Psoas muscle (tissue), 8 donors: ENCODE results near the gene ZNF521. TPM values are rescaled to one million over a fixed set of nuclear protein-coding genes. Genes with fewer than 3 reads are reported as not detected.
A peak's percentile ranks its signal among the peaks of the same experiment; 100 is the strongest.

Experiments used
- ATAC-seq, 4 donors: fragments of 200-7000 bp; cut with Tn5 transposase; one replicate each; pipeline ENCODE4 v1.9.1; 2020; ENCODE audit warnings: moderate library complexity in 3 of 4, mild to moderate bottlenecking in 2 of 4
- DNase-seq, 2 donors: peaks; one replicate each; pipeline ENCODE4 v3.0.0-alpha.2; 2020
- H3K27ac ChIP-seq: fragments of 200-600 bp; one replicate; pipeline ENCODE4 v1.8.0; 2022
- H3K27me3 ChIP-seq, 3 donors: fragments of 200-600 bp in 1 of 3; one replicate each; pipeline versions ENCODE4 v1.6.1 to v1.8.0; 2013 to 2022; ENCODE audit warnings: low read length in 2 of 3, mild to moderate bottlenecking in 2 of 3, moderate library complexity in 1 of 3; ENCODE audit not compliant: insufficient read depth in 3 of 3
- H3K36me3 ChIP-seq, 2 donors: fragments of 200-600 bp in 1 of 2; one replicate each; pipeline versions ENCODE4 v1.6.1 to v1.8.0; 2013 to 2022; ENCODE audit warnings: low read depth in 1 of 2, mild to moderate bottlenecking in 1 of 2, moderate library complexity in 1 of 2; ENCODE audit not compliant: insufficient read depth in 1 of 2
- H3K4me1 ChIP-seq: fragments of 200-600 bp; one replicate; pipeline ENCODE4 v1.8.0; 2022
- H3K4me3 ChIP-seq: fragments of 200-600 bp; one replicate; pipeline ENCODE4 v1.8.0; 2022; ENCODE audit warnings: mild to moderate bottlenecking
- H3K9me3 ChIP-seq: fragments of 200-600 bp; one replicate; pipeline ENCODE4 v1.8.0; 2022
- WGBS, 3 donors: extraction: QIAGEN DNeasy Blood & Tissue Kit; methylation state at CpG; one replicate each; pipeline versions ENCODE4 v1.1.6 to v1.1.7; 2013; 5-methylcytosine and 5-hydroxymethylcytosine counted together
- intact Hi-C, 2 donors: fragments of 100-400 bp; cut with DNase I; formaldehyde crosslinking; loops; one replicate each; pipeline versions ENCODE4 v1.11.0 to v1.14.2; 2022
- polyA plus RNA-seq, 3 donors: library from polyadenylated mRNA; stranded (reverse); fragments of 200-250 nt; gene quantifications; one replicate each; pipeline ENCODE4 v1.2.3, GENCODE V29; 2013
- total RNA-seq, 4 donors: library from RNA; stranded (reverse); fragmentation: NEBNext Ultra II Directional in 2 of 4; extraction: Animal tissue kit (Norgen Biotek cat#: 25700) in 2 of 4; gene quantifications; one replicate each; pipeline versions ENCODE4 v1.2.1 to v1.2.4, GENCODE V29; 2021 to 2023
- TF ChIP-seq, protein P1 (sequence below): fragments of 200-600 bp; IDR thresholded peaks from one replicate; pipeline ENCODE4 v1.8.0; 2022; ENCODE audit warnings: antibody characterized with exemption
- donor health status: healthy with polysubstance abuse.
- donor health status: DM: no; HTN: no; CAD: no; lungs with moderate emphysema.
- donor health status: Bipolar disorder and iron deficiency.
- donor health status: healthy.
- donor health status: DM: yes; HTN: yes; CAD: no.
- donor health status: DM: no; HTN: no; CAD: no.
- donor health status: DM: no; HTN: no; CAD: no.
- donor health status: DM: yes; HTN: yes; CAD: no.

The ZNF521 gene
- total and polyA plus RNA-seq, 7 donors, result 1.8 to 13.2 (median 4.2) TPM

GRCh38 chr18:25174324-25174723 lies 177.6 kb downstream of the ZNF521 start:
- H3K9me3 ChIP-seq, result no peaks in the 10 kb centered on the region

GRCh38 chr18:25171334-25171733 lies 180.6 kb downstream of the ZNF521 start:
- TF ChIP-seq, protein P1, sequence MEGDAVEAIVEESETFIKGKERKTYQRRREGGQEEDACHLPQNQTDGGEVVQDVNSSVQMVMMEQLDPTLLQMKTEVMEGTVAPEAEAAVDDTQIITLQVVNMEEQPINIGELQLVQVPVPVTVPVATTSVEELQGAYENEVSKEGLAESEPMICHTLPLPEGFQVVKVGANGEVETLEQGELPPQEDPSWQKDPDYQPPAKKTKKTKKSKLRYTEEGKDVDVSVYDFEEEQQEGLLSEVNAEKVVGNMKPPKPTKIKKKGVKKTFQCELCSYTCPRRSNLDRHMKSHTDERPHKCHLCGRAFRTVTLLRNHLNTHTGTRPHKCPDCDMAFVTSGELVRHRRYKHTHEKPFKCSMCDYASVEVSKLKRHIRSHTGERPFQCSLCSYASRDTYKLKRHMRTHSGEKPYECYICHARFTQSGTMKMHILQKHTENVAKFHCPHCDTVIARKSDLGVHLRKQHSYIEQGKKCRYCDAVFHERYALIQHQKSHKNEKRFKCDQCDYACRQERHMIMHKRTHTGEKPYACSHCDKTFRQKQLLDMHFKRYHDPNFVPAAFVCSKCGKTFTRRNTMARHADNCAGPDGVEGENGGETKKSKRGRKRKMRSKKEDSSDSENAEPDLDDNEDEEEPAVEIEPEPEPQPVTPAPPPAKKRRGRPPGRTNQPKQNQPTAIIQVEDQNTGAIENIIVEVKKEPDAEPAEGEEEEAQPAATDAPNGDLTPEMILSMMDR, result no peak
- intact Hi-C loops, result no loop called here
- WGBS, 3 donors, result 28 to 40% (median 30%) methylated on average over 3 of the region's 3 CpGs

More at GRCh38 chr18:25174324-25174723, 177.6 kb downstream of the ZNF521 start:
- Histone ChIP-seq H3K27me3 (no peaks in the 10 kb centered on the region), H3K36me3 (no peaks in the 10 kb centered on the region), H3K4me1 (peaks cover 13% of the 10 kb centered on the region), H3K4me3 (no peak overlapping the region), H3K27ac (no peak overlapping the region)
- intact Hi-C loops, result no loop called here
- DNase-seq (no peak), ATAC-seq (no peak)
- 83 to 90% (median 86%) methylated on average over 7 of the region's 7 CpGs for WGBS, 3 donors
- TF ChIP-seq, protein P1, result no peak

GRCh38 chr18:25170402-25170801 lies 181.6 kb downstream of the ZNF521 start:
- ATAC-seq (peak in 2 of 4 donors; percentile 57 to 58), DNase-seq (no peak)
- Histone ChIP-seq H3K27me3 (no peaks in the 10 kb centered on the region), H3K27ac (no peak overlapping the region), H3K4me3 (no peak overlapping the region), H3K36me3 (no peaks in the 10 kb centered on the region), H3K4me1 (peaks cover 35% of the 10 kb centered on the region), H3K9me3 (no peaks in the 10 kb centered on the region)
- WGBS, 3 donors, result 43 to 59% (median 45%) methylated on average over 4 of the region's 4 CpGs
- intact Hi-C loops, result no loop called here
- TF ChIP-seq, protein P1, result no peak

More at GRCh38 chr18:25171334-25171733, 180.6 kb downstream of the ZNF521 start:
- H3K27me3 ChIP-seq, result no peaks in the 10 kb centered on the region
- H3K4me1 ChIP-seq, result peaks cover 26% of the 10 kb centered on the region
- no peak overlapping the region for H3K4me3 ChIP-seq
- H3K27ac ChIP-seq, result no peak overlapping the region
- no peaks in the 10 kb centered on the region for H3K36me3 ChIP-seq
- ATAC-seq (no peak), DNase-seq (no peak)
- no peaks in the 10 kb centered on the region for H3K9me3 ChIP-seq

GRCh38 chr18:25169701-25170100 lies 182.3 kb downstream of the ZNF521 start:
- Histone ChIP-seq H3K36me3 (no peaks in the 10 kb centered on the region), H3K9me3 (no peaks in the 10 kb centered on the region), H3K27me3 (no peaks in the 10 kb centered on the region), H3K4me1 (peaks cover 36% of the 10 kb centered on the region), H3K4me3 (no peak overlapping the region), H3K27ac (no peak overlapping the region)
- no peak for DNase-seq
- no peak for ATAC-seq
- TF ChIP-seq, protein P1, result no peak
- WGBS, 3 donors, result 92 to 96% (median 95%) methylated on average over 1 of the region's 1 CpG
- intact Hi-C loops, result loop anchor here in 1 of 2 donors (10.0 kb wide), 1 partner anchor 285 kb away; no protein-coding TSS in a partner anchor
